IPS-18c (cell line): ENCODE data around the gene RFX3.

Experiments used
- H3K4me3 ChIP-seq: 2 replicates; pipeline ENCODE4 v1.7.0; 2013; ENCODE audit warnings: low read depth, mild to moderate bottlenecking, low read length, moderate library complexity; ENCODE audit not compliant: insufficient read depth
- H3K9me3 ChIP-seq: one replicate; pipeline ENCODE4 v1.6.1; 2013; ENCODE audit warnings: mild to moderate bottlenecking, low read length, moderate library complexity; ENCODE audit not compliant: control insufficient read depth, insufficient read depth

The RFX3 gene

DNA sequence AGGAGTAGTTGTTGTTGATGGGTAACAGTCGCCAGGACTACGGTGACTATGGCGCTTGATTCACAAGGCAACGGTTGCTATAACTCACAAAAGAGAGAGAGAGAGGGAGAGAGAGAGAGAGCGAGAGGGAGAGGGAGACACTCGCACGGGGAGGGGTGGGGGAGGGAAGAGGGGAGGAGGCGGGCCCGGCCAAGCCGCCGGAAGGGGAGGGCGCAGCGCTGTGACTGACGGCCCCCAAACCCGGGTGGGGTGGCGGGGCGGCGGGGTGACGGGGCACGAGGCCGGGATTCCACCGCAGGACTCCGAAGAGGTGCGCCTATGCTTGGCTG lies at the start of gene RFX3:
Gene RFX3, minus strand, starts transcription at position 166 of the 329 bp plus-strand sequence. CDS start 130,413 bp downstream, outside the sequence.
- Histone ChIP-seq H3K9me3 (no peaks in the 10 kb centered on the region), H3K4me3 (peak within 1 kb of the TSS; percentile 98)

DNA sequence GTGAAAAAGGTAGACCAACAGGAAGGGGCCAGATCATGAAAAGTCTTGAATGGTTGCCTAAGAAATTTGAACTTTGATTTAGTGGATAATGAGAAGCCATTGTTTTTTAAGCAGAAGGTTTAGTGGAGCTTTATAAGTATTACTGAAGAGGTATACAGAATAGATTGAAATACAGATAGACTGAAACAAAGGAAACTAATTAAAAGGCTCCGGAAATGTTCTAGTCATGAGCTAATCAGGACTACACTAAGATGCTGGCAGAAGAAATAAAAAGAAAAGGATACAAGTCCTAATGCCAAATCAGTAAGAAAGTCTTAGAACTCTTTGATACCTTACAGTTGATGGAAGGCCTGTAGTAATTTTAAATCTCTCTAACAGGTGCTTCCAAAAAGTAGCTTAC lies 45.7 kb upstream of the RFX3 start:
- no peak overlapping the region for H3K4me3 ChIP-seq

DNA sequence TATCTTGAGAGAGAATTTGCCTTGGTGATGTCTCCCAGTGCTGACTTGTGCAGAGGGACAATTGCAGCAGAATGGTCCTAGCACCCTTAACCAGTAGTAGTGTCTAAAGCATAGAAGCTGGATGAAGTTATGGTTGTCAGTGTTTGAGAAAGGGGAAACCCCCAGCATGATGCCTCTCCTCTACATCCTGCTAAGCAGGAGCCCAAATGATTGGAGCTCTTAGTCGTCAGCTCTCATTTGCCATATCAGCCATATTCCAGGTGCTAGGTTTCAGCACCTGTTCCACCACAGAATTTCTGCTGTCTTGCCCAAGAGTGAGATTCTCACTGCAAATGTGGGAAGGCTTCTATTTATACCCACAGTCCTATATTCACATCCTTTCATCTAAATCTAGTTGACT lies 43.7 kb upstream of the RFX3 start:
- H3K9me3 ChIP-seq: no peaks in the 10 kb centered on the region
- H3K4me3 ChIP-seq: no peak overlapping the region

More for the DNA sequence above, 45.7 kb upstream of the RFX3 start:
- no peaks in the 10 kb centered on the region for H3K9me3 ChIP-seq

DNA sequence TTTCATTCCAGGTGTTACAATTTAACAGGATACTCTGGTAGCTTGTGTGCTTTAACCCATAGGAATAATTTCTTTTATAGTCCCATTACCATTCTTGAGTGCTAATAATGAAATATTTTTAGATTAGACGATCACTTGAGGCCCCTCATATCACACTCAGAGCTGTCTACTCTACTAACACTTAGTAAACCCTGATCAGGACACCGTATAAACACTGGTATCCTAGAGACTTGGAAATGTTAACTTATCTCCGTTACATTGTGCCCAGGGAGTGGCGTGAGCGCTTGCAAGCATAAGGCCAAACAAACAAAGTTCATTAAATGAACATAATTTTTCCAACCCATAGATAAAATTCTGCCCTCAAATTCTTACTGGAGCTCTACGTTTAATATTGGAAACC lies 42.2 kb upstream of the RFX3 start:
- Histone ChIP-seq H3K9me3 (no peaks in the 10 kb centered on the region), H3K4me3 (no peak overlapping the region)

DNA sequence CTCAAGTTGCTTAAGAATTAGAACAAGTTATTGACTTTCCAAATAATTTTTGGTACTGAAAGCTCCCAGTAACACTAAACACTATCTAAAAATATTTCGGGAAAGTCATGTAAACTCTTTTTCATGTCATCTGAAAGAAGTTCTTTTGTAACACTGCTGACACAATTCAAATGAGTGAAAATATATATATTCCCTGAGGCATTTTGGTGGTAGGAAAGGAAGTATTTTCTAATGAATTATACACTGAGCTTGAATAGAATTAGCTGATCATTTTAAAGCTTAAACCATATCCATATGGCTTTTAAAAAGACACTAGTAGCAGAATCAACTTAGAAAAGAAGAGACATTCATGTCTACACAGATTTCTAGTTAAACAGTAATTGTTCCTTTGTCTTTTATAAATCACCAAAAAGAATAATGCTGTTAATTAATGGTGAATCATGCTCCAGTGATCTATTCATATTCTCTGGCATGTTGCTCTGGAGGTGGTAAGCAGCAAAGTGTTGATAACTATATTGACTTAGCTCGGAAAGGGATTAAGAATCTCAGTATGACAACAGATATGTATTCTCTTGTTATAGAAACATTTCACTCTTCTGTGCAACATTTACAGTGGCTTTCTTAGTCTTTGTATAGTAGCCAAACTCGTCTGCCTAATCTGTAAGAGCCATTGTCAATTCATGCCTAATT lies 27.4 kb upstream of the RFX3 start:
- H3K4me3 ChIP-seq: no peak overlapping the region
- peaks cover 2% of the 10 kb centered on the region for H3K9me3 ChIP-seq

DNA sequence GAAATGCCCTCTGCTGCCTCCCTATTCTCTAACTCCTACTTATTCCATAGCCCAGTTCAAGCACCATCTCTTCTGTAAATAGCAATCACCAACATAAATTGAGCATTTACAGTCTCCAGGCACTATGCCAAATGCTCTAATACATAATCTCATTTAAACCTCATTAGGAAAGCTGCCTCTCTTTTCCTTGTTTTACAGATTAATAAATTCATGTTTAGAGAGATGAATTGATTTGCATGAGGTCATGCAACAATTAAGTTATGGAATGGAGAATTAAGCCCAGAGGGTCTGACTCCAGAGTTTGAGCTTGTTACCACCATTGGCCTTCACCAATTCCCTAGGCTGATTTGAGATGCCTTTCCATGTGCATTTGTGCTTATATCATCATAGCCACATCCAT lies 23.4 kb upstream of the RFX3 start:
- no peak overlapping the region for H3K4me3 ChIP-seq

DNA sequence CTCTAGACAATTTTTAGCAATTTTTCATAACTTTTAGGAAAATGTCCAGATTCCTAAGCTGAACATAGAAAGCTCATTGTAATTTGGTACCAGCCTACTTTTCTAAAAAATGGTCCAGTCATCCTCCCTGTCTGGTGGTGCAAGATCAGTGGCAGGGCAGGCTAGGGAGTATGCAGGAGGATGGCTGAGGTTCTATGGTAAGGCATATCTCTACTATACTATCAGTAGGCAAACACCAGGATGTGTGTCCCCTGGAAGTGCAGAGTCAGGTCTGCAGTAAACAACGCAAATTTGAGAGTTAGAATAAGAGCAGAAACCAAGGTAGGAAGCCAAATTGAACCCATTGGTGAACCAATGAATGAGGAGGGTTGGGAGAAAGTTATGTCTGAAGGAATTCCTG lies 22.8 kb upstream of the RFX3 start:
- H3K4me3 ChIP-seq: no peak overlapping the region
- H3K9me3 ChIP-seq: no peaks in the 10 kb centered on the region

More for the DNA sequence above, 23.4 kb upstream of the RFX3 start:
- peaks cover 2% of the 10 kb centered on the region for H3K9me3 ChIP-seq

DNA sequence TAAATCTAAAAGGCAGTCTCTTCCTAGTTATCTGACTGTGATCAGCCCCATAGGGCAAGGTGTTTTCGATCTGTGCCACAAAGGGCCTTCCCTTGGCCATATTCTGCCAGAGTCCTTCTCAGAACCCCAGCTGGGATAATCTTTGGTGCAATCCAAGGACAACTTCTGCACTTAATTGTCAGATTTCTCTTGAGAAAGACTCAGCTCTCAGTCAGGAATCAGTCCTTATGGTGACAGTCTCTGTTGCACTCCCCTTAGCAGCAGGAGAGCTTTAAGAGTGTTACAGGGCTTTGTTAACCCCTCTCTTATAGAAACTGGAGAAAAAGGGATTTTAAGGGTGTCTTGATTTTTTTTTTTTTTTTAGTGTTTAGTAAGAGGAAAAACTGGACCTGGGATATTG lies 15.4 kb upstream of the RFX3 start:
- Histone ChIP-seq H3K9me3 (no peaks in the 10 kb centered on the region), H3K4me3 (no peak overlapping the region)

DNA sequence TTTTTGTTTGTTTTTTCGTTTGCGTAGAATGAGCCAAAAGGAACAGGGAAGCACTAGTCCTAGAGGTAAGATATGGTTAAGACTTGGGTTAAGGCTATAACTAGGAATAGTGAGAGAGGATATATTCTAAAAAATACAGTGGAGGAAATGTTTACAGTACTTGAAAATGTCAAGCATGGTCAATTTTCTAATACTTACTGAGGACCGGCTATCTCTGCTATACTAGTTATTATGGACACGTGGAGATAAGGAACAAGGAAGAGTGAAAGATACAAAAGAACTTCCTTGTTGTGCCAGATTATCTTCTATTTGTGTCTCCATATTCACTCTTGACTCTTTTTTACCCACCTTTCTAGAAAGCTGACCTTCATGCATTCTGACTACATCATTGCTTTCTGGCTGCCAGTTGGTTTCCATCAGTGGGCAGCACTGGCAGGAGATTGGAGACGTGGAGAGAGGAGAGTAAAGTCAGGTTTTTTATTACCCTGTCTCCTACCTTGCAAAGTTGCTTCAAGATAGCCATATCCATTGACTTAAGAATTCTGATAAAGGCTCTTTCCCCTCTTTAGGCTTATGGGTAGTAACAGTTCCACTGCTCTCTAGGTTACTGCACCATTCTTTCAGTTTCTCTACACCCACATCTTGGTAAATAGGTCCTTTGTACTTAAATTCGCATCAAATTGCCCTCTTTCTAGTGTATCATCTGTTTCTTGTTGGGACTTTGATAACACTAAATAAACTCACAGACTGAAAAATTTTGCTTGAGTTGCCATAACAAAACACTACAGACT lies 9.0 kb upstream of the RFX3 start:
- H3K4me3 ChIP-seq: no peak overlapping the region
- no peaks in the 10 kb centered on the region for H3K9me3 ChIP-seq

DNA sequence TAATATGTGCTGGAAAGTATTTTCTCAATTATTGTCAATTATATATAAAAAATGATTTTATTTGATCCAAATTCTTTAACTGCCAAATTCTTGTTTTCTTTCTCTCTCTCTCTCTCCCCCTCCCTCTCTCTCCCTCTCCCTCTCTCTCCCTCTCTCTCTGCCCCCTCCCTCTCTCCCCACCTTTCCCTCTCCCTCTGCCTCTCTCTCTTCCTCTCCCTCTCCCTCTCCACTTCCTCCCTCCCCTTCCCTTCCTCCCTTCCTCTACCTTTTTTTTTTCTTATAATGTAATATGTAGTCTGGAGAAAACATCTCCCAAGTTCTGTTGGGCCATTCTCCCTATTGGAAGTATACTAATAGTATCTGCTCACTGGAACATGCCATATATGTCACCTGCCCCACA lies 6.4 kb upstream of the RFX3 start:
- H3K4me3 ChIP-seq: no peak overlapping the region
- H3K9me3 ChIP-seq: no peaks in the 10 kb centered on the region

DNA sequence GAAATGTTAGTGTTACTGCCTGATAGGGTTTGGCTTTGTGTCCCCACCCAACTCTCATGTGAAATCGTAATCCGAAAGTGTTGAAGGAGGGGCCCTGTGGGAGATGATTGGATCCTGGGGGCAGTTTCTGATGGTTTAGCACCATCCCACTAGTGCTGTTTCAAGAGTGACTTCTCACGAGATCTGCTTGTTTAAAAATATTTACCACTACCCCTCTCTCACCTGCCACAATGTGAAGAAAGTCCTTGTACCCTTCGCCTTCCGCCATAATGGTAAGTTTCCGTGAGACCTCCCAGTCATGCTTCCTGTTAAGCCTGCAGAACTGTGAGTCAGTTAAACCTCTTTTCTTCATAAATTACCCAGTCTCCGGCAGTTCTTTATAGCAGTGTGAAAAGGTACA lies 2.6 kb upstream of the RFX3 start:
- H3K9me3 ChIP-seq: no peaks in the 10 kb centered on the region
- H3K4me3 ChIP-seq: no peak overlapping the region

DNA sequence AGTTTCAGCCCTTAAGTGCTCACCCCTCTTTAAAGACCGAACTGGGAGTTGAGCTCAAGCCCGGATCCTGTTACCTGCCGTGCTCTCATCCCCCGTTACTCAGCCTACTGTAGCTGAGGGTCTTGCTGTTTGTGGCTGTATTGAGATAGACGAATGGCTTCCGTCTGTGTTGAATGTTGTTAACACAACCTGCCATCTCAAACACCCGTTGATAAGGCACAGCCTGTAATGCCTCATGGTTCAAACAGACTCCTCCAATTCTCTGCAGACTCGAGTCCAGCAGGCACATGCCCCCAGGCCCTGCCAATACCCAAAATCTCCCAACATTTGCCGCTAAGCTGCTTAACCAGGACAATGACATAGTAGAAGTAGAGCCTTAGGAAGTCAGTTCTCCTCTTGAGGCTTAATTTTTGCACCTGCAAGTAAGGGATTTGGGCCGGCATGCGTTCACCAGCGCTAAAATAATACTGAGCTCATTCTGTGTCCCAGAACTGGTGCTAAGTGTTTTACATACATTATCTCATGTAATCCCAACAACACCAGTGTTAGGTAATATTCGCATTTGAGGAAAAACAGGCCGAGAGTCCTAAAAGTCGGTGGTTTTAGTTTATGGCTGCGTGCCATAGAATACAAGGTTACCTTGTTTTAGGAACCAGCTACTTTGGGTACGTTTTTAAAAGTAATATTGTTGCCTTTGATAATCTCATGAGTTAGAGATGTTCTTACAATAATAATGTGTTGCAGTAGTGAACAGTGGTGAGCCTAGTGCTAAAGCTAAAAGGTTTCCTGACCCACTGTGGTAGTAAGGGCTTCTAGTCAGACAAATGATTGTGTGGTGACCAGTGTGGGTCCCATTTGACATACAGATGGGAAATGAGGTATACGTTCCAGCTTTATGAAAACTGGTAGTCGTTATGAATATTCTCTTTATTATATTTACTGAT lies 1.5 kb upstream of the RFX3 start:
- no peaks in the 10 kb centered on the region for H3K9me3 ChIP-seq
- H3K4me3 ChIP-seq: peak overlapping the region; percentile 98

DNA sequence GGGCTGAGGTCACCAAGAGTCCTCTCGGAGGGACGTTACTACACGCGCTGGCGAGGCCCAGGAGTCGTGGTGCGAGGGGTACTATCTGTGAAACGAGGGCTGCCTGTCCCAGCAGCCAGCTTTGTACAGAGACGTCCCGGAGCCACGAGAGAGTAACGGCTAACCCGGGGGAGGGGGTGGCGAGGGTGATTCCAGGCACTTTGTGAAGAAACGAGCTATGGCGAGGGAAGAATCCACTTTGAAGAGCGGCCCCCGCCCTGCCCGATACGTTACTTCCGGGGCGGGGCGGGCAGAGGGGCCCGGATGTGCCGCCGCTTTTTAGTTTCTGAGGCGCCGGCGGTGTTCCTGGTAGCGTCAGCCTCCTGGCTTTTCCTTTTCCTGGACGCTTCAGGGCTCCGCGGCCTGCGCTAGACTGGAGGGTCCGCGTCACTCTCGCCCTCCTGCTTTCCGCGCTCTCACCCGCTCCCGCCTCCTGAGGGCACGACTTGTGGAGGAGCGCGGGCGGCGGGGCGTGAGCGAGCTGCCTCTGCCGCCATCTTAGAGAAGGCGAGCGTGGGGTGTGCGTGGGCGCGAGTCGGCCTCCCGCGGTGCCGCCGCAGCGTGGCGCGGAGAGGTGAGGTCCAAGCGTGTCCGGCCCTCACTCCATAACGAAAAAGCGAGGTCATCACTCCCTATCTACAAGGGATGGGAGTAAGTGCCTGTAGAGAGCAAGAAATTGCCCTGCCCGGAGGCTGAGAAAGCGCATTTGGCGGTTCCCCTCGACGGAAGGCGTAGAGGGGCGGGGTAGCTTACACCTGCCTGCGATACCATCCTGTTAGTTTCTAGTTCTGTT lies 580 bp upstream of the RFX3 start:
- Histone ChIP-seq H3K4me3 (peak overlapping the region; percentile 98), H3K9me3 (no peaks in the 10 kb centered on the region)

DNA sequence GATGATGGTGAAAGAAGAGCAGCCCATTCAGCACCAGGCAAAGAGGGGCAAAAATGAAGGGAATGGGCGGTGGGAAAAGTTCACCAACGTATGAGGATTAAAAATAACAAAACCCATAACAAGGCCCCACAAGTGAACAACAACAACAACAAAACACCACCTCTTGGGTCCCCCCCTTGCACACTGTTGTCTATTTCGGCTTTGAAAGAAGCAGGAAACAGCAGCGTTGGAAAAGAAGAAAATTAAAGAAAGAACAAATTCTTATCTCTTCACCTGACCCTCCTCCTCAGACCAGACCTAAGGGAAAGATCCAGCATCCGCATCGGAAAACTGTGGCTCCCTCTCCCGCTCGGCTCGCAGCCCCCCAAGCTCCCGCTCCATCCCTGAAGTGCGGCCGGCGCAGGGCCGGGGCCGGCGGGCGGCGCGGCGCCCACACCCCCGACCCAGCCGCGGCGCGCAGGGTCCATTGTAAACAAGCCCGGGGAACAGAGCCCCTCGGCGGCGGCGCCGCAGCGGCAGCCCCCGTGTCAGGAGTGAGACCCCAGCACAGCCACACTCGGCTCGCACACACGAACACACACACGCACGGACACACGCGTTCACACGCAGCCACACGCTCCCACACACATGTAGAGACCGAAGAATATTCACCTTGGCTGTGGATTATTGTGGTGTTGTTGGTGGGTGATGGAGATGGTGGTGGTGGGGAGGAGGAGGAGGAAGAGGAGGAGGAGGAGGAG lies 535 bp downstream of the RFX3 start:
- Histone ChIP-seq H3K9me3 (no peaks in the 10 kb centered on the region), H3K4me3 (peak overlapping the region; percentile 98)

DNA sequence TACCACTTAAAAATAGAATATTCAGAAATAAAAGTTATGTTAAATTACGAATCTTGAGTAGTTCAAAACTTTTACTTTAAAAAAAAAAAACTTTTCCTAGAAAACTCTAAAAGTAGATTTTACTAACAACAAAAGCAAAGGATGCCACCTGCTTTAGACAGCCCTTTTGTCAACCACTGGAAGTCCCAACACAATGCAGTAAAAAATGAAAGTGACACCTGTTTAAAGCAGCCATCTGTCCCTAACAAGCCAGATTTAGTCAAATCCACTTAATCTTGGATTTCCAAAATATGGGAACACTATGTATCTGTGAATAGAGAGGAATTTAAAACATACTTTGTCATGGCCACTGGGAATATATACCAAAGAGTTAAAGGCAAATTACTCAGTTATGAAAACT lies 3.8 kb downstream of the RFX3 start:
- Histone ChIP-seq H3K9me3 (no peaks in the 10 kb centered on the region), H3K4me3 (no peak overlapping the region)

DNA sequence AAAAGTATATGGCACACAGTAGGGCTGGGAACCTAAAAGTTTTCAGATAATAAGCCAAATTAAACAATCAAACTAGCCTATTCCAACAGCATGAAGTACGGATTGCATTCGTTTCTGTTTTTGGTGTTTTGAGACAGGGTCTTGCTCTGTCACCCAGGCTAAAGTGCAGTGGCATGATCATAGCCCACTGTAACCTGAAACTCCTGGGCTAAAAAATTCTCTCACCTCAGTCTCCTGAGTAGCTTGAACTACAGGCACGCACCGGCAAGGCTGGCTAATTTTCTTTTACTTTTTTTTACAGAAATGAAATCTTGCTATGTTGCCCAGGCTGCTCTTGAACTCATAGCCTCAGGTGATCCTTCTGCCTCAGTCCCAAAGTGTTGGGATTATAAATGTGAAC lies 5.2 kb downstream of the RFX3 start:
- Histone ChIP-seq H3K9me3 (no peaks in the 10 kb centered on the region), H3K4me3 (no peak overlapping the region)
